ENCODE measurements around the gene PDZD2.
"Not testable (repeated sequence)": the region's sequence is repeated elsewhere in the genome, so short reads cannot be mapped to it uniquely, and the experiment has no call there.

The PDZD2 gene

GRCh38 chr5:32014096-32014745 is 375.3 kb downstream of the PDZD2 start:
- no peak overlapping the region for H3K27ac ChIP-seq
- no peaks in the 10 kb centered on the region for H3K9me3 ChIP-seq
- H3K4me3 ChIP-seq (ENCODE audit: low read depth in 1 of 2, low read length in 1 of 2): no peak overlapping the region
- H3K36me3 ChIP-seq: no peaks in the 10 kb centered on the region
- H3K4me1 ChIP-seq (ENCODE audit: control insufficient read depth in 1 of 2, insufficient read depth in 1 of 2, low read depth in 1 of 2, low read length in 1 of 2): no peaks in the 10 kb centered on the region
- TF ChIP-seq CTCF (IDR thresholded peaks at IDR 0.05): no peak
- no peaks in the 10 kb centered on the region for H3K27me3 ChIP-seq

- not testable (repeated sequence) for H3K9me3 ChIP-seq; H3K27me3 ChIP-seq; H3K27ac ChIP-seq; H3K4me3 ChIP-seq (ENCODE audit: low read depth in 1 of 2, low read length in 1 of 2); H3K4me1 ChIP-seq (ENCODE audit: control insufficient read depth in 1 of 2, insufficient read depth in 1 of 2, low read depth in 1 of 2, low read length in 1 of 2); H3K36me3 ChIP-seq
Measured at GRCh38 chr5:32015262-32015661, 376.3 kb downstream of the PDZD2 start.

- H3K36me3 ChIP-seq: no peaks in the 10 kb centered on the region
- H3K9me3 ChIP-seq: no peaks in the 10 kb centered on the region
- no peak overlapping the region for H3K4me3 ChIP-seq (ENCODE audit: low read depth in 1 of 2, low read length in 1 of 2)
- no peak overlapping the region for H3K27ac ChIP-seq
- no peaks in the 10 kb centered on the region for H3K27me3 ChIP-seq
- H3K4me1 ChIP-seq (ENCODE audit: control insufficient read depth in 1 of 2, insufficient read depth in 1 of 2, low read depth in 1 of 2, low read length in 1 of 2): no peaks in the 10 kb centered on the region
- TF ChIP-seq CTCF (IDR thresholded peaks at IDR 0.05): no peak
Measured at GRCh38 chr5:32017692-32018367, 378.9 kb downstream of the PDZD2 start.

DNA sequence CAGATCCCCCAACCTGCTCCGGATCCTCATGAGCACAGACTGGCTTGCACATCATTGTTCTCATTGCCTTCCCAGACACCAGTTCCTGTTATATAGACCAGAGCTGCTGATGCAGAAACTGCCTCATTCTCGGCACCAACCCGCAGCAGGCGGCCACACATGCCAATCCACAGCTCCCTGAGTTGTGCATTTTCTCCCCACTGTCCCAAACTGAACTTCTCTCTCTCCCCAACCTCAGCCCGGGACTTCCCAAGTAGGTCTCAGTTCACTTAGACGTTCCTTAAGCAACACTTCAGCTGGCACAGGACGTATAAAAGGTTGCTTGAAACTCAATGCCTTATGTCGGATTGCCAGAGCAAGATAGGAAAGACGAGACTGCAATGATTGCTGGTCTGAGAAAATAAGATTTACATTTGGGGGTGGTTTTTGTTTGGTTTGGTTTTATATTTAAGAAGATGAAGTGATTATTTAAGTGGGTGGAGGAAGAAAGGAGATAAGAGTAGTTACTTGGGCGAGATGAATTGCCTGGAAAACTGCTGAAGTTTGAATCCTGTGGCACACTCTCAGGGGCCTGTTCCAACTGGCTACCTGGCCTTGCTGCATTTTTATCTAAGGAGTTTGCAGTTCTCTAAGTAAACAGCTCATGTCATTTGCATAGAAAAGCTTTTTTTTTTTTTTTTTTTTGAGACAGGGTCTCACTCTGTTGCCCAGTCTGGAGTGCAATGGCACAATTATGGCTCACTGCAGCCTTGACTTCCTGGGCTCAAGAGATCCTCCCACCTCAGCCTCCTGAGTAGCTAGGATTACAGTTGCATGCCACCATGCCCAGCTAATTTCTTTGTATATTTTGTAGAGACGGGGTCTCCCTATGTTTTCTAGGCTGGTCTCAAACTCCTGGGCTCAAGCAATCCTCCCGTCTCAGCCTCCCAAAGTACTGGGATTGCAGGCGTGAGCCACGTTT is 379.8 kb downstream of the PDZD2 start:
- H3K27ac ChIP-seq: no peak overlapping the region
- no peaks in the 10 kb centered on the region for H3K27me3 ChIP-seq
- H3K4me1 ChIP-seq (ENCODE audit: control insufficient read depth in 1 of 2, insufficient read depth in 1 of 2, low read depth in 1 of 2, low read length in 1 of 2): no peaks in the 10 kb centered on the region
- H3K4me3 ChIP-seq (ENCODE audit: low read depth in 1 of 2, low read length in 1 of 2): no peak overlapping the region
- H3K36me3 ChIP-seq: no peaks in the 10 kb centered on the region
- no peak for TF ChIP-seq CTCF (IDR thresholded peaks at IDR 0.05)
- no peaks in the 10 kb centered on the region for H3K9me3 ChIP-seq

GRCh38 chr5:32020271-32020670 is 381.3 kb downstream of the PDZD2 start:
- Histone ChIP-seq H3K36me3 (no peaks in the 10 kb centered on the region), H3K4me1 (ENCODE audit: control insufficient read depth in 1 of 2, insufficient read depth in 1 of 2, low read depth in 1 of 2, low read length in 1 of 2) (no peaks in the 10 kb centered on the region), H3K4me3 (ENCODE audit: low read depth in 1 of 2, low read length in 1 of 2) (no peak overlapping the region), H3K9me3 (no peaks in the 10 kb centered on the region), H3K27me3 (no peaks in the 10 kb centered on the region), H3K27ac (no peak overlapping the region)
- no peak for TF ChIP-seq CTCF (IDR thresholded peaks at IDR 0.05)

Measured in neutrophil (primary cell).